K562 (cell line): Measurements from ENCODE around the gene PMPCB. TPM values are rescaled to one million over a fixed set of nuclear protein-coding genes. Genes with fewer than 3 reads are reported as not detected.

ENCODE experiments used
- CBX1 ChIP-seq: sonication (generic); IDR thresholded peaks from 2 replicates; pipeline ENCODE4 v1.6.1; 2016; ENCODE audit warnings: antibody characterized with exemption, low read depth, mild to moderate bottlenecking
- ESRRA ChIP-seq: fragments of 450-650 bp; IDR thresholded peaks from 2 replicates; pipeline ENCODE4 v1.6.1; 2014; ENCODE audit warnings: low read depth, mild to moderate bottlenecking, moderate library complexity, borderline replicate concordance
- ETV1 ChIP-seq: fragments of 450-650 bp; conservative IDR thresholded peaks from 2 replicates; pipeline ENCODE4 v1.6.1; 2016; ENCODE audit warnings: missing genetic modification characterization, control low read depth, low read depth, missing compliant biosample characterization
- FOXJ2 ChIP-seq: fragments of 200-800 bp; sonication (Bioruptor generic); IDR thresholded peaks from 2 replicates; pipeline ENCODE4 v1.6.1; 2016; ENCODE audit warnings: missing genetic modification characterization, missing compliant biosample characterization
- KAT2B ChIP-seq: IDR thresholded peaks from one replicate; pipeline ENCODE4 v1.6.1; 2012; ENCODE audit warnings: low read depth, mild to moderate bottlenecking, control low read depth, inconsistent platforms, low read length, moderate library complexity
- MCM7 ChIP-seq, 2 experiments: fragments of 450-650 bp; IDR thresholded peaks; 2 replicates each; pipeline ENCODE4 v1.6.1; 2016 to 2018
- MED1 ChIP-seq: sonication (generic); formaldehyde crosslinking; IDR thresholded peaks from 2 replicates; pipeline ENCODE4 v1.8.1; 2023; ENCODE audit warnings: missing genetic modification reagents, borderline replicate concordance
- NFIX ChIP-seq: fragments of 250-450 bp; sonication (Bioruptor Pico); IDR thresholded peaks from 2 replicates; pipeline ENCODE4 v1.4.0; 2020; ENCODE audit warnings: low read depth, mild to moderate bottlenecking, moderate library complexity
- NFYB ChIP-seq: IDR thresholded peaks from 2 replicates; pipeline ENCODE4 v1.6.1; 2011; ENCODE audit warnings: mild to moderate bottlenecking, moderate library complexity; ENCODE audit not compliant: insufficient read length; ENCODE audit errors: extremely low read depth
- POLR3A ChIP-seq: IDR thresholded peaks from 2 replicates; pipeline ENCODE4 v1.6.1; 2011; ENCODE audit warnings: borderline replicate concordance, mild to moderate bottlenecking, moderate library complexity; ENCODE audit not compliant: insufficient read length, insufficient read depth; ENCODE audit errors: extremely low read depth
- SAFB2 ChIP-seq: fragments of 200-400 bp; formaldehyde crosslinking; IDR thresholded peaks from 2 replicates; pipeline ENCODE4 v1.6.1; 2018; ENCODE audit warnings: borderline replicate concordance, low read length, low read depth, moderate library complexity; ENCODE audit not compliant: severe bottlenecking
- SRSF9 ChIP-seq: fragments of 200-400 bp; formaldehyde crosslinking; IDR thresholded peaks from 2 replicates; pipeline ENCODE4 v1.6.1; 2017; ENCODE audit warnings: low read depth, low read length, borderline replicate concordance
- TEAD2 ChIP-seq: fragments of 450-650 bp; IDR thresholded peaks from 2 replicates; pipeline ENCODE4 v1.6.1; 2016; ENCODE audit warnings: missing genetic modification characterization, control low read depth, missing compliant biosample characterization
- ZNF184 ChIP-seq: sonication (generic); formaldehyde crosslinking; IDR thresholded peaks from 2 replicates; pipeline ENCODE4 v1.5.0; 2020; ENCODE audit warnings: missing genetic modification reagents
- ZNF311 ChIP-seq: fragments of 250-450 bp; sonication (Bioruptor Pico); IDR thresholded peaks from 2 replicates; pipeline ENCODE4 v1.4.0; 2020; ENCODE audit warnings: mild to moderate bottlenecking, moderate library complexity
- ZNF41 ChIP-seq: fragments of 250-450 bp; sonication (Bioruptor Pico); conservative IDR thresholded peaks from 2 replicates; pipeline ENCODE4 v1.4.0; 2020; ENCODE audit warnings: mild to moderate bottlenecking
- polyA plus RNA-seq, 8 experiments: library from polyadenylated mRNA; depleted of rRNA in 4 of 8; stranded (reverse) in 5 of 8; unstranded in 3 of 8; fragments of >200 nt; fragmentation: Nextera tagmentation in 2 of 8; fragmentation: Illumina TruSeq in 1 of 8; extraction: Ambion mirVana in 2 of 8; extraction: Trizol in 1 of 8; gene quantifications; 2 replicates each; pipeline versions ENCODE4 v1.2.1 to v1.2.3, GENCODE V29; 2011 to 2014; ENCODE audit warnings: inconsistent platforms in 1 of 8, missing spikeins in 1 of 8
- total RNA-seq, 7 experiments: library from RNA; depleted of rRNA in 6 of 7; stranded (reverse); fragments of >200 nt in 6 of 7; fragmentation: Illumina TruSeq in 2 of 7; extraction: Trizol in 2 of 7; gene quantifications; 2 replicates each; pipeline versions ENCODE4 v1.2.1 to v1.2.3, GENCODE V29; 2011 to 2021; ENCODE audit warnings: low replicate concordance in 1 of 7
- TF ChIP-seq, protein P1 (sequence below): fragments of 250-450 bp; sonication (Bioruptor Pico); IDR thresholded peaks from 2 replicates; pipeline ENCODE4 v1.4.0; 2020; ENCODE audit warnings: mild to moderate bottlenecking, moderate library complexity, borderline replicate concordance
- TF ChIP-seq, protein P2 (sequence below): sonication (generic); formaldehyde crosslinking; IDR thresholded peaks from 2 replicates; pipeline ENCODE4 v1.4.0; 2020; ENCODE audit warnings: mild to moderate bottlenecking, missing genetic modification reagents
- TF ChIP-seq, protein P3 (sequence below): sonication (generic); formaldehyde crosslinking; IDR thresholded peaks from 2 replicates; pipeline ENCODE4 v1.8.0; 2022; ENCODE audit warnings: mild to moderate bottlenecking, missing genetic modification reagents
- TF ChIP-seq, protein P4 (sequence below): fragments of 450-650 bp; IDR thresholded peaks from 2 replicates; pipeline ENCODE4 v1.6.1; 2017; ENCODE audit warnings: mild to moderate bottlenecking, moderate library complexity

The PMPCB gene
- total and polyA plus RNA-seq, 9 of the 15 experiments (the other 6 are each of a cell fraction or from before 2014, with no cell fraction given), result 61.2 to 209 (median 105) TPM

GRCh38 chr7:103347507-103348267, 50.5 kb downstream of the PMPCB start, which contains the start of gene PSMC2 (continued):
- TF ChIP-seq, protein P1, sequence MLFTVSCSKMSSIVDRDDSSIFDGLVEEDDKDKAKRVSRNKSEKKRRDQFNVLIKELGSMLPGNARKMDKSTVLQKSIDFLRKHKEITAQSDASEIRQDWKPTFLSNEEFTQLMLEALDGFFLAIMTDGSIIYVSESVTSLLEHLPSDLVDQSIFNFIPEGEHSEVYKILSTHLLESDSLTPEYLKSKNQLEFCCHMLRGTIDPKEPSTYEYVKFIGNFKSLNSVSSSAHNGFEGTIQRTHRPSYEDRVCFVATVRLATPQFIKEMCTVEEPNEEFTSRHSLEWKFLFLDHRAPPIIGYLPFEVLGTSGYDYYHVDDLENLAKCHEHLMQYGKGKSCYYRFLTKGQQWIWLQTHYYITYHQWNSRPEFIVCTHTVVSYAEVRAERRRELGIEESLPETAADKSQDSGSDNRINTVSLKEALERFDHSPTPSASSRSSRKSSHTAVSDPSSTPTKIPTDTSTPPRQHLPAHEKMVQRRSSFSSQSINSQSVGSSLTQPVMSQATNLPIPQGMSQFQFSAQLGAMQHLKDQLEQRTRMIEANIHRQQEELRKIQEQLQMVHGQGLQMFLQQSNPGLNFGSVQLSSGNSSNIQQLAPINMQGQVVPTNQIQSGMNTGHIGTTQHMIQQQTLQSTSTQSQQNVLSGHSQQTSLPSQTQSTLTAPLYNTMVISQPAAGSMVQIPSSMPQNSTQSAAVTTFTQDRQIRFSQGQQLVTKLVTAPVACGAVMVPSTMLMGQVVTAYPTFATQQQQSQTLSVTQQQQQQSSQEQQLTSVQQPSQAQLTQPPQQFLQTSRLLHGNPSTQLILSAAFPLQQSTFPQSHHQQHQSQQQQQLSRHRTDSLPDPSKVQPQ (CRISPR knock-in tag), result no peak
- no peak for TF ChIP-seq NFIX (CRISPR knock-in tag)
- peak; percentile 96 for TF ChIP-seq ETV1 (tag)
- no peak for TF ChIP-seq POLR3A
- TF ChIP-seq, protein P2, sequence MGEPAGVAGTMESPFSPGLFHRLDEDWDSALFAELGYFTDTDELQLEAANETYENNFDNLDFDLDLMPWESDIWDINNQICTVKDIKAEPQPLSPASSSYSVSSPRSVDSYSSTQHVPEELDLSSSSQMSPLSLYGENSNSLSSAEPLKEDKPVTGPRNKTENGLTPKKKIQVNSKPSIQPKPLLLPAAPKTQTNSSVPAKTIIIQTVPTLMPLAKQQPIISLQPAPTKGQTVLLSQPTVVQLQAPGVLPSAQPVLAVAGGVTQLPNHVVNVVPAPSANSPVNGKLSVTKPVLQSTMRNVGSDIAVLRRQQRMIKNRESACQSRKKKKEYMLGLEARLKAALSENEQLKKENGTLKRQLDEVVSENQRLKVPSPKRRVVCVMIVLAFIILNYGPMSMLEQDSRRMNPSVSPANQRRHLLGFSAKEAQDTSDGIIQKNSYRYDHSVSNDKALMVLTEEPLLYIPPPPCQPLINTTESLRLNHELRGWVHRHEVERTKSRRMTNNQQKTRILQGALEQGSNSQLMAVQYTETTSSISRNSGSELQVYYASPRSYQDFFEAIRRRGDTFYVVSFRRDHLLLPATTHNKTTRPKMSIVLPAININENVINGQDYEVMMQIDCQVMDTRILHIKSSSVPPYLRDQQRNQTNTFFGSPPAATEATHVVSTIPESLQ (CRISPR knock-in tag), result peak; percentile 78; the same call in 1 of the 2 replicates
- TF ChIP-seq TEAD2, result no peak
- TF ChIP-seq NFYB, result no peak
- TF ChIP-seq SRSF9, result no peak
- no peak for TF ChIP-seq SAFB2
- TF ChIP-seq CBX1, result no peak; the same call in 1 of the 2 replicates
- no peak for TF ChIP-seq ZNF184
- no peak for TF ChIP-seq KAT2B
- TF ChIP-seq ZNF41, result no peak
- TF ChIP-seq, protein P3, sequence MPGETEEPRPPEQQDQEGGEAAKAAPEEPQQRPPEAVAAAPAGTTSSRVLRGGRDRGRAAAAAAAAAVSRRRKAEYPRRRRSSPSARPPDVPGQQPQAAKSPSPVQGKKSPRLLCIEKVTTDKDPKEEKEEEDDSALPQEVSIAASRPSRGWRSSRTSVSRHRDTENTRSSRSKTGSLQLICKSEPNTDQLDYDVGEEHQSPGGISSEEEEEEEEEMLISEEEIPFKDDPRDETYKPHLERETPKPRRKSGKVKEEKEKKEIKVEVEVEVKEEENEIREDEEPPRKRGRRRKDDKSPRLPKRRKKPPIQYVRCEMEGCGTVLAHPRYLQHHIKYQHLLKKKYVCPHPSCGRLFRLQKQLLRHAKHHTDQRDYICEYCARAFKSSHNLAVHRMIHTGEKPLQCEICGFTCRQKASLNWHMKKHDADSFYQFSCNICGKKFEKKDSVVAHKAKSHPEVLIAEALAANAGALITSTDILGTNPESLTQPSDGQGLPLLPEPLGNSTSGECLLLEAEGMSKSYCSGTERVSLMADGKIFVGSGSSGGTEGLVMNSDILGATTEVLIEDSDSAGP (CRISPR knock-in tag), result 0 out of 2 replicates have a peak, but pooled peaks have one; percentile 29
- no peak for TF ChIP-seq ZNF311 (CRISPR knock-in tag)
- peak; percentile 27; the same call in 1 of the 2 replicates for TF ChIP-seq ESRRA
- no peak for TF ChIP-seq MCM7 (IDR thresholded peaks at IDR 0.05)
- TF ChIP-seq, protein P4, sequence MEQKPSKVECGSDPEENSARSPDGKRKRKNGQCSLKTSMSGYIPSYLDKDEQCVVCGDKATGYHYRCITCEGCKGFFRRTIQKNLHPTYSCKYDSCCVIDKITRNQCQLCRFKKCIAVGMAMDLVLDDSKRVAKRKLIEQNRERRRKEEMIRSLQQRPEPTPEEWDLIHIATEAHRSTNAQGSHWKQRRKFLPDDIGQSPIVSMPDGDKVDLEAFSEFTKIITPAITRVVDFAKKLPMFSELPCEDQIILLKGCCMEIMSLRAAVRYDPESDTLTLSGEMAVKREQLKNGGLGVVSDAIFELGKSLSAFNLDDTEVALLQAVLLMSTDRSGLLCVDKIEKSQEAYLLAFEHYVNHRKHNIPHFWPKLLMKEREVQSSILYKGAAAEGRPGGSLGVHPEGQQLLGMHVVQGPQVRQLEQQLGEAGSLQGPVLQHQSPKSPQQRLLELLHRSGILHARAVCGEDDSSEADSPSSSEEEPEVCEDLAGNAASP, result no peak
- no peak for TF ChIP-seq MED1 (CRISPR knock-in tag)
- TF ChIP-seq FOXJ2 (tag), result no peak
